COR-L47 (cell line): ENCODE measurements around the gene SLC11A1.

Experiments
- DNase-seq: peaks from one replicate; lab custom pipeline; 2025; lab: John Stamatoyannopoulos, UW

The SLC11A1 gene

DNA sequence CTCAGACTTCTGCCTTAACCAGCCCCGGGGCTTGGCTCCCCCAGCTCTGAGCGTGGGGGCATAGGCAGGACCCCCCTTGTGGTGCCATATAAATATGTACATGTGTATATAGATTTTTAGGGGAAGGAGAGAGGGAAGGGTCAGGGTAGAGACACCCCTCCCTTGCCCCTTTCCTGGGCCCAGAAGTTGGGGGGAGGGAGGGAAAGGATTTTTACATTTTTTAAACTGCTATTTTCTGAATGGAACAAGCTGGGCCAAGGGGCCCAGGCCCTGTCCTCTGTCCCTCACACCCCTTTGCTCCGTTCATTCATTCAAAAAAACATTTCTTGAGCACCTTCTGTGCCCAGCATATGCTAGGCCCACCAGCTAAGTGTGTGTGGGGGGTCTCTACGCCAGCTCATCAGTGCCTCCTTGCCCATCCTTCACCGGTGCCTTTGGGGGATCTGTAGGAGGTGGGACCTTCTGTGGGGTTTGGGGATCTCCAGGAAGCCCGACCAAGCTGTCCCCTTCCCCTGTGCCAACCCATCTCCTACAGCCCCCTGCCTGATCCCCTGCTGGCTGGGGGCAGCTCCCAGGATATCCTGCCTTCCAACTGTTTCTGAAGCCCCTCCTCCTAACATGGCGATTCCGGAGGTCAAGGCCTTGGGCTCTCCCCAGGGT, 23.1 kb downstream of the SLC11A1 start:
- DNase-seq = no peak

DNA sequence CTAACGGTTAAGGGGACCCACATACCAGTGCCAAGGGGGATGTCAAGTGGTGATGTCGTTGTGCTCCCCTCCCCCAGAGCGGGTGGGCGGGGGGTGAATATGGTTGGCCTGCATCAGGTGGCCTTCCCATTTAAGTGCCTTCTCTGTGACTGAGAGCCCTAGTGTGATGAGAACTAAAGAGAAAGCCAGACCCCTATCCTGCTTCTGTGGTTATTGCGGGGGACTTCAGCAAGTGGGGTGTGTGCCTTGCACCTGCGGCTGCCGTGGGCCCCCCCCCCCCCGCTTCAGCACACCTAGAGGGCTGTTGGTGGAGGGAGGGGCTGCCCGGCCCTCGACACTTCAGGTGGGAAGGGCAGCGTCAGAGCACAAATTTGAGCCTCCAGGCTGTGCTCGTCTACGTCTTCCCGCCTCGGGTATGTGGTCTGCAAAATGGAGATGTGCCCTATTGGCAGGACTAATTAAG, 23.7 kb downstream of the SLC11A1 start:
- DNase-seq = no peak

DNA sequence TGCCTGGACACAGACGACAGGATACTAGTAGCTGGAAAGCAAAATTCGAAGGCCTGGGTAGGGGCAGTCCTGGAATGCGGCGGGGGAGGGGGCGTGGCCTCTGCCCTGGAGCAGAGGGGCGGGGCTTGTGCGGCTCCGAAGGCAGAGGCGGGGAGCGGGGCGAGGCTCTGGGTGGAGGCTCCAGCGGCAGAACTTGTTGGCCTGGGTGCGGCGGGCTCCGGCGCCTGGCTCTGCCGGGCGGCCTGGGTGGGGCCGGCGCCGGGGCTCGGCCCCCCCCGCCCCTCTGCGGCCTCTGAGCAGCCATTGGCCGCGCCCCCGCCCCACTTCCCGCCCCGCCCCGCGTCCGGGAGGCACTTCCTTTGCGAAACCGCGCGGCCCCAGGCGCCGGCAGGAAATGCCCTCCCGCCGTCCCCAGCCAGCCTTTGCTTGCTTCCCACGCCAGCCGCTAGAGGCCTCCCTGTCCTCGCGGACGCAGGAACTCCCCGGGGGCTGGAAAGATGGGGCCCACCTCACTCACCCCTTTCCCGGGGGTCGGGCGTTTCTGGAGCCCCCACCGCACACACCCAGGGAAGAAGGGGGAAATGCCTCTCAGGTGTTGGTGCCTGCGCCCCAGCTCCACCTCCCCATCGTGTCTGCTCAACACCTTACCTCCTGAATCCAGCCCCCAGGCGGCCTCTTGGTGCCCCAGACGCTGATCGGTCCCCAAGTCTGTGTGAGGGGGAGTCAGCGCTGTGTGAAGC, 24.3 kb downstream of the SLC11A1 start:
- DNase-seq = peak; percentile 95

DNA sequence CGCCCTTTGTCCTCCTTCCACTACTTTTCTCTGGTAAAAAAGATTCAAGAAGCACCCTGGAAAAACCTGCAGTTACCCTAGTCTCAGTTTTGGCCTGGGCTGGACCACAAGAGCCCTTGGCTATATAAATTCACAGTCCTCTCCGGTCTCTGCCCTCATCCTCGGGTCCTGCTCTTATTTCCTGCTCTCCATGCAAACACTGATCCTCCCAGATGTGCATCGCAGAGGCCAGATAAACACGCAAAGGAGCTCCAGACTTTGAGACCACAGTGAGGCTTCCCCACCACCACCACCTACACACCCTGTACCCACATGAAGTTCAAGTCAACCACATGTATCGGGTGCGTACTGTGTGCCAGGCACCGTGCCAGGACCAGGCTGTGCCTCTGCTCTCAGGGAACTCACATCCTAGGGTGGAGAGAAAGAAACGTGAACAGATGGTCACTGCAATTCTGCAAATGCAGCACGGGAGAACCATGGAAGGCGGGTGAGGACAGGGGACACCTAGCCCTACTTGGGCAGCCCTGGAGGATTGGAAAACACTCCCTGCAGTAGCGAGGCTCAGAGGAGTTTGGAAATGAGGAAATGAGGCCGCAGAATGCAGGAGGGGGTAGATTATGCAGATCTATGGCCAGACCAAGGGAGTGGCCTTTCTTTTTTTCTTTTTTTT, 25.0 kb downstream of the SLC11A1 start:
- no peak for DNase-seq

DNA sequence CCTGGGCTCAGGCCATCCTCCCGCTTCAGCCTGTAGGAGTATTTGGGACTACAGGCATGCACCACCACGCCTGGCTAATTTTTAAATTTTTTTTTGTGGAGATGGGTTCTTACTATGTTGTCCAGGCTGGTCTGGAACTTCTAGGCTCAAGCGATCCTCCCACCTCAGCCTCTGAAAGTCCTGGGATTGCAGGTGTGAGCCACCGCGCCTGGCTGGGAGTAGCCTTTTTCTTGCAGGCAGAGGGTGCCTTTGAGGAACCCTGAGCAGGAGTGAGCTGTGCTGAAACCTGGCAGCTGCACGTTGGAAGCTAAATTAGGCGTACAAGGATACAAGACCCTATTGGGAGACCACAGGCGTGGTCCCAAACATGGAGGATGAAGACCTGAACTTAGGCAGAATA, 25.6 kb downstream of the SLC11A1 start:
- DNase-seq = no peak

DNA sequence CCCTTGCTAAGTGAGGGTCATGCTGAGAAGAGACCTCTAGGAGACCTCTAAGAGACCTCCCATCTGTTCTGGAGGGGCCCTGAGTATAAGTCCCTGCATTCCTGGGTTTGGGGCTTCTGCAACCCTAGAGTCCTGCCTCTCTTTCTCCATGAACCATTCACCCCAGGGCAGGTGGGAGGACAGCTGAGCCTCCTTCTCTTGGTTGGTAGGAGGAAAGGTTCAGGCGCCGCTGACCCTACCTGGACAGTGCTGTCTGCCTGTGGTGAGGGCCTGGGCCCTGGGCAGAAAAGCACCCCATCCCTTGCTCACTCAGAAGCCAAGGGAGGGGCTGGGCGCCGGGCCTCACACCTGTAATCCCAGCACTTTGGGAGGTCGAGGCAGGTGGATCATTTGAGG, 36.2 kb downstream of the SLC11A1 start:
- DNase-seq = no peak

DNA sequence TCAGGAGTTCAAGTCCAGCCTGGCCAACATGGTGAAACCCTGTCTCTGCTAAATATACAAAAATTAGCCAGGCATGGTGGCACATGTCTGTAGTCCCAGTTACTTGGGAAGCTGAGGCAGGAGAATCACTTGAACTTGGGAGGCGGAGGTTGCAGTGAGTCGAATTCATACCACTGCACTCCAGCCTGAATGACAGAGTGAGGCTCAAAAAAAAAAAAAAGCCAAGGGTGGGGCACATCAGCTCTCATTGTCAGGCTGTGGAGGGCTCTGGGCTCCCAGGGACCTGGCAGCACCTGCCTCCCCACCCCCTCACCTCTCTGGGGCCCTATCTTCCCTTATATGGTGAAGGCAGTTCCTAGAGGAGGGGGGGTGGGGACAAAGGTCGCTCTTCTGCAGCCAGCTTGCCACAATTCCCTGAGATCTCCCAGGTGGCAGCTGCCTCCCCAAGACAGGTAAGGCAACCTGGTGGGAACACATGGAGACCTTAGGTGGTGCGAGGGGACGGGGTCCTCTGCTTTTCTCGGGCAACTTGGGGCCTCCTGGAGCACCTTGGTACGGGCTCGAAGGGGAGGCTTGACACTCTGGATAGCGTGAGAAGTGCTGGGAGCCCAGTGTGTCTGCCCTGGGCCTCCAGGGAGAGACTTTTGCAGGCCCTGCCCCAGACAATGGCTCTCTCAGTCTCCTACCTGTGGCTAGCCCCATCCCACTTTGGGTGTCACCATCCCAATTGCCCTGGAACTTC, 36.8 kb downstream of the SLC11A1 start, which contains the start of gene VIL1:
Gene VIL1, plus strand, starts transcription at position 407 of the 742 bp plus-strand sequence. CDS start 4,656 bp downstream, outside the sequence.
- no peak for DNase-seq

DNA sequence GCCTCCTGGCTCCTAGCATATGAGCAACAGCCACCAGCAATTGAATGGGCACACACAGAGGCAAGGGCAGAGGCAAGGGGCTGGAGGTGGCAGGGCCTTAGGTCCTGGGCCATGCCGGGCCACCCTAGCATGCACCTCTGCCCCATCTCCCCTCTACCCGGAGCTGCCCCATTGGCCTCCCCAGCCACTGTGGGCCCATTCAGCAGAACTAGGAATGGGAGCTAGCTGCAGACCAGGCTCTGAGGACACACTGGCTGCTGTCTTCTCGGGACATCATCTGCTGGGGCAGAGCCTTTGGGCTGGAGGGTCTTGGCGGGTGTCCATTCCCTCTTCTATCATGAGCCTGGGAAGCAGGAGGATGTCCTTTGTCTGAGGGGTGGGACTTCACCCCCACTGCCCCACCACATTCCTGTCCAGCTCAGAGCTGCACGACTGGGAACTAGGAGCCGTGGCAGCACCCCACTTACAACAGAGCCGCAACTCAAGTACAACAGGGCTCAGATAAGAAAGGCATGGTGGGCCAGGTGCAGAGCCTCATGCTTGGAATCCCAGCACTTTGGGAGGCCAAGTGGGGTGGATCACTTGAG, 37.6 kb downstream of the SLC11A1 start:
- no peak for DNase-seq

DNA sequence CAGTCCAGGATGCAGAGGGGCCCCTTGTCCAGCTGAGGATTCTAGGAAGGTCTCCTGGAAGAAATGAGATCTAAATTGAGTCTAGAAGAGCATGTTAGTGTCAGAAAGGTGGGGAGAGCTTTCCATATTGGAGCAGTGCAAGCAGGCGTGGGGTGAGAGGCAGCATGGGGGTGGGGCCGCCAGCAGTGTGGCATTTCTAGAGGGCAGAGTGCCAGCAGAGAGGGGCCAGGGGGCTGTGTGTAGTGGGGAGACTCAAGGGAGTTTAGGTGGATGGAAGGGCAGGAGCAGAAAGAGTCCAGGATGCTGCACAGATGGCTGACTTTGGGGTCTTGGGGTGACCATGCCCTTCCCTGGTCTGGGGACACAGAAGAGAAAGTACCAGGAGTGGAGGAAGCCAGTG, 39.0 kb downstream of the SLC11A1 start:
- no peak for DNase-seq

DNA sequence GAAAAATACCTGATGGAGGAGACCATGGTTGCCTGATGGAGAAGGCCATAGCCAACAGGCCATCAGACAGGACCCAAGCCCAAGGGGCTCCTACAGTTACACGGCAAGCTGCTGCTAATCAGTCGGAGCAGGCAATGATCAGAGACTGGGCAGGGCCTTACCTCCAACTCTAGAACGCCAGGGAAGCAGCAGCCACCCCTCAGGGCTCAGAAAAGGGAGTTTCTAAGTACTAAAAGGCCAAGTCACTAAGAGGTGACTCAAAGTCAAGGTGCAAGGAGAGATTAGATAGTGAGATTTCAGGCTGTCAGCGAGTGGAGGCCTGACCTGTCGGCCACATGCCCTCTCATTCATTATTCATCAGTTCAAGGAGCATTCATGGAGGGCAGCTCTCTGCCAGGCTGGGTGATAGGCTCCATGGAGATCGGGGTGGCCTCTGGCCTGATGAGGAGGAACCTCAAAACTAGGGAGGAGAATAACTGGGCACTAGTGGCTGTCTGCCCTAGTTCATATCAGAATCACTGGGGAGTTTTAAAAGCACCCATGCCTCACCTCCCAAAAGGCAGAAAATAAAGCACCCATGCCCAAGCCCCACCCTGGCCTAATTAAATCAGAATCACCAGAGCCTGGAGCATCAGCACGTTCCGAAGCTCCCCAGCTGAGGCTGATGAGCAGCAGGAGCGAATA, 40.5 kb downstream of the SLC11A1 start:
- no peak for DNase-seq

DNA sequence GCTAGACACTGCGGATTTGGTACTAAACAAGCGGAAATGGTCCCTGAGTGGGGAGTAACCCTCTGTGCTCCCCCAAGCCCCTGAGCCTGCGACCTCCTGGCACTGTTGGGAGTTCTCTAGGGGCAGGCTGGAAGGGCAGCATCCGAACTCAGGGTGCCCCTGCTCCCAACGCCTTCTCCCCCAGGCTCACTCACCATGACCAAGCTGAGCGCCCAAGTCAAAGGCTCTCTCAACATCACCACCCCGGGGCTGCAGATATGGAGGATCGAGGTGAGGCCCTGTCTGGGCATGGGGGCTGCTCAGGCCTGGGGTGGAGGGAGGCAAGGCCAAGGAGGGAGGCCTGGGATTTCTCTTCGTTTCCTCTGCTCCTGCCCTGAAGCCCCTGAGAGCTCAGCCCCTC, 41.5 kb downstream of the SLC11A1 start:
- DNase-seq = no peak

DNA sequence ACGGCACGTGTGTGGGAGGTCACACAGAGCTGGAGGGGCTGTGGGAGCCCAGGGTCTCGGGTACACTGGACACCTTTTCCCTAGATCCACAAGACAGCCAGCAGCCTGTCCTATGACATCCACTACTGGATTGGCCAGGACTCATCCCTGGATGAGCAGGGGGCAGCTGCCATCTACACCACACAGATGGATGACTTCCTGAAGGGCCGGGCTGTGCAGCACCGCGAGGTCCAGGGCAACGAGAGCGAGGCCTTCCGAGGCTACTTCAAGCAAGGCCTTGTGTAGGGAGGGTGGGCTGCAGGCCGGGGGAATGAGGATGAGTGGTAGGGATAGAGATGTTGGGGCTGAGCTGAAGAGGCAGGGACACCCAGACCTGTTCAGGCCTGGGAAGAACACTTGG, 43.5 kb downstream of the SLC11A1 start:
- DNase-seq = no peak

DNA sequence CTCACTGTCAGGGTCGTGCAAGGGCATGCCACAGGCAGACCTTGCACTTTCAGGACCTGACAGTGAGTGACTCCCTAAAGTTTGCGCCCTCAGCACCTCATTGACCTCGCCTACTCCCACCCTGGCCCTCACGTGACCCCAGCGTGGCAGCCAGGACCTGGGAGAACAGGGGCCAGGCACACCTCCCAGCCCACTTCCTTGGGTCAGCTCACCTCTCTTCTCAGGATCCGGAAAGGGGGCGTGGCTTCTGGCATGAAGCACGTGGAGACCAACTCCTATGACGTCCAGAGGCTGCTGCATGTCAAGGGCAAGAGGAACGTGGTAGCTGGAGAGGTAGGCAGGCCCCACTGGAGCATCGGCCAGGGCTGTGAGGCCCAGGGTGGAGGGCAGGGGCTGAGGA, 45.7 kb downstream of the SLC11A1 start:
- no peak for DNase-seq

DNA sequence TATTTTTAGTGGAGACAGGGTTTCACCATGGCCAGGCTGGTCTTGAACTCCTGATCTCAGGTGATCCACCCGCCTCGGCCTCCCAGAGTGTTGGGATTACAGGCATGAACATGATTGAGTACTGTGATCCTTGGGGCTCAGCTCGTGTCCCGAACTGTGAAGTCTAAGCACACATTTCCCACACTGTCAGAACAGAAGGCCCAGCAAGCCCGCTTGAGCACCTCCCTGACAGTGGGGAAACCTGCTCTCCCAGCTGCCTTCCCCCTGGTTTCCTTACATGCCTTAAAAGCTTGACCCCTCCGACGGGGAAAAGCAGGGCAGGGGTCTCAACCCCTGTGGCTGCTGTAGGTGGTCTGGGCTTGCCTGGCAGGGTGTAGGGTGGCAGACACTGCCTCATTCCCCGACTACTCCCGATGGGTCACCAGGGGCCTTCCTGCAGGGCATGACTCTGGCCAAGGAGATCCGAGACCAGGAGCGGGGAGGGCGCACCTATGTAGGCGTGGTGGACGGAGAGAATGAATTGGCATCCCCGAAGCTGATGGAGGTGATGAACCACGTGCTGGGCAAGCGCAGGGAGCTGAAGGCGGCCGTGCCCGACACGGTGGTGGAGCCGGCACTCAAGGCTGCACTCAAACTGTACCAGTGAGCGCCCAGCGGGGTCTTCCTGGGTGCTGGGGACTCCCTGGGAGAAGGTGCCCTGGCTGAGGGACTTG, 46.9 kb downstream of the SLC11A1 start:
- DNase-seq = no peak

DNA sequence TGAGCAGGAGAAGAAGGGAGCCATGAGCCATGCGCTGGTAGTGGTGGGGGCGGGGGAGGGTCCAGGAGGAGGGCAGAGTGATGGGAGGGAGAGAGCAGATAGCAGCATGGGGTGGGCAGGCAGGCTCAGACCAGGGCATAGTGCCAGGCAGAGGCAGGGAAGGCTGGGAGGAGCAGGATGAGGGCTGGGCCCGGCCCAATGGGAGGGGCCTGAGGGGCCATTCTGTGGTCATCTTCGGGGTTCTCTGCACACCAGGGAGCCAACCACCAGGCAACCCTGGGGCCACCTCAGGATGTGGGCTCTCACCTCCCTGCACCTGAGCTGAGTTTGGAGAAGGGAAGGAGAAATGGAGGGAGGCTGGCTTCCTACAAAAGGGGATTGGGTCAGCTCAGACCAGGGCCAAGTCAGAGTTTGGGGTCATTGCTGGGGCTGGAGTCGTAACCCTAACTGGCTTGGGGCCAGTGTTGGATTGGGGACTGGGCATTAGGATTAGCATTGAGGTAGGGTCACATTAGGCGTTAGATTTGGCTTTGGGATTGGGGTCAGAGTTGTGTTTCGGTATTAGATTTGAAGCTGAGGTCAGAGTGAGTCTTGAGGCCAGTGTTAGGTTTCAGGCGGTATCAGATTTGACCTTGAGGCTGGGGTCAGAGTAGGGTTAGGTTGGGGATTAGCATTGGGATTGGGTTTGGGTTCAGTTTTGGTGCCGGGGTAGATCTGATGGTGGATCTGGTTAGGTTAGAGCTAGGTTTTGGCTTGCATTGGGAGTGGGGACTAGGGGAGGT, 48.0 kb downstream of the SLC11A1 start:
- DNase-seq = no peak

DNA sequence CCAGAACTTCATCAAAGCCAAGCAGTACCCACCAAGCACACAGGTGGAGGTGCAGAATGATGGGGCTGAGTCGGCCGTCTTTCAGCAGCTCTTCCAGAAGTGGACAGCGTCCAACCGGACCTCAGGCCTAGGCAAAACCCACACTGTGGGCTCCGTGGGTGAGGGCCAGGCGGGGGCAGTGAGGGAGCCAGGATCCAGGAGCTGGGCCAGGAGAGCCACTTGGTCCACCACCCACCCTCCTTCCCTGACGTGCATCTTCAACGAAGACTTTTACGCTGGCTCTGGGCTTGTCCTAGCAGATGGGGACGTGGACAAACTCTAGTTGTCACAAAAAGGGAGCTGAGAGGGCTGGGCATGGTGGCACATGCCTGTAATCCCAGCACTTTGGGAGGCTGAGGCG, 48.6 kb downstream of the SLC11A1 start:
- DNase-seq = no peak

DNA sequence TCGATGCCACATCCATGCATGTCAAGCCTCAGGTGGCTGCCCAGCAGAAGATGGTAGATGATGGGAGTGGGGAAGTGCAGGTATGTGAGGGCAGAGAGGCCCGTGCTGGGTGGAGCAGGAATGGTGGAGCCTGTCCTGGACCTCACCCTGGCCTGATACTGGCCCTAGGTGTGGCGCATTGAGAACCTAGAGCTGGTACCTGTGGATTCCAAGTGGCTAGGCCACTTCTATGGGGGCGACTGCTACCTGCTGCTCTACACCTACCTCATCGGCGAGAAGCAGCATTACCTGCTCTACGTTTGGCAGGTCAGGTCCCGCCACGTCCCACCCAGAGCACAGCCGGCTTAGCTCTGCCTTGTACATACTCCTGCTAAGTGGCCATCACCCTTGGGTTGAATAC, 49.8 kb downstream of the SLC11A1 start:
- no peak for DNase-seq

DNA sequence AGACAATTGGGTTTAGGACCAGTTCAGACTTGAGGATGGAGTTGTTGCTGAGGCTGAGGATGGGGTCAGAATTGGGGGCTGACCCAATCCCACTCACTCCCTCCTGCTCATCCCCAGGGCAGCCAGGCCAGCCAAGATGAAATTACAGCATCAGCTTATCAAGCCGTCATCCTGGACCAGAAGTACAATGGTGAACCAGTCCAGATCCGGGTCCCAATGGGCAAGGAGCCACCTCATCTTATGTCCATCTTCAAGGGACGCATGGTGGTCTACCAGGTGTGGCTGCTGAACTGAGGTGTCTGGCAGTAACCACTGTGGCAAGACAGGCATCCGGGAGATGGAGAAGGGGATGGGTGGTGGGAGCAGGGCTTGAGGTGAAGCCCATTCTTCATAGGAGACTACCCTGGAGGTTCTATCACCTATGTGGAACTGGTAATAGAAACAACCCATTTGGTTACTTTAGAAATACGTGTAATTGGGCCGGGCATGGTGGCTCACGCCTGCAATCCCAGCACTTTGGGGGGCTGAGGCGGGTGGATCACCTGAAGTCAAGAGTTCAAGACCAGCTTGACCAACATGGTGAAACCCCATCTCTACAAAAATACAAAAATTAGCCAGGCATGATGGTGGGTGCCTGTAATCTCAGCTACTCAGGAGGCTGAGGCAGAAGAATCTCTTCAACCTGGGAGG, 50.7 kb downstream of the SLC11A1 start:
- no peak for DNase-seq

DNA sequence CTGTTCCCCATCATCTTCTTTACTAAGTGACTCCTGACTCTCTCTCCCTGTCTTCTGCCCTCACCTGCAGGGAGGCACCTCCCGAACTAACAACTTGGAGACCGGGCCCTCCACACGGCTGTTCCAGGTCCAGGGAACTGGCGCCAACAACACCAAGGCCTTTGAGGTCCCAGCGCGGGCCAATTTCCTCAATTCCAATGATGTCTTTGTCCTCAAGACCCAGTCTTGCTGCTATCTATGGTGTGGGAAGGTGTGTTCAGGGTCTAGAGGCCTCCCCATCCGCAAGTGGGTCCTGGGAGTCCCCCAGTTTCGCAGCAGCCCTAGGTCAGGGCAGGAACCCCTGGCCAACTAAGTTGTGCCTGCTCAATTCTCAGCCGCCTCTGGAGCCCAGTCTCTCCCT, 52.4 kb downstream of the SLC11A1 start:
- DNase-seq = no peak
